GM18507 (cell line): Measurements from ENCODE around the gene TRIAP1.
"Not testable (repeated sequence)": the region's sequence is repeated elsewhere in the genome, so short reads cannot be mapped to it uniquely, and the experiment has no call there.

Source experiments
- DNase-seq: peaks from one replicate; pipeline ENCODE4 v3.0.0; 2011; ENCODE audit warnings: low read depth; ENCODE audit not compliant: insufficient read length; ENCODE audit errors: extremely low spot score
- FAIRE-seq: peaks from 2 replicates; lab custom pipeline; 2011; peaks lifted over from hg19 to GRCh38; lab: Jason Lieb, UNC

Gene TRIAP1

DNA sequence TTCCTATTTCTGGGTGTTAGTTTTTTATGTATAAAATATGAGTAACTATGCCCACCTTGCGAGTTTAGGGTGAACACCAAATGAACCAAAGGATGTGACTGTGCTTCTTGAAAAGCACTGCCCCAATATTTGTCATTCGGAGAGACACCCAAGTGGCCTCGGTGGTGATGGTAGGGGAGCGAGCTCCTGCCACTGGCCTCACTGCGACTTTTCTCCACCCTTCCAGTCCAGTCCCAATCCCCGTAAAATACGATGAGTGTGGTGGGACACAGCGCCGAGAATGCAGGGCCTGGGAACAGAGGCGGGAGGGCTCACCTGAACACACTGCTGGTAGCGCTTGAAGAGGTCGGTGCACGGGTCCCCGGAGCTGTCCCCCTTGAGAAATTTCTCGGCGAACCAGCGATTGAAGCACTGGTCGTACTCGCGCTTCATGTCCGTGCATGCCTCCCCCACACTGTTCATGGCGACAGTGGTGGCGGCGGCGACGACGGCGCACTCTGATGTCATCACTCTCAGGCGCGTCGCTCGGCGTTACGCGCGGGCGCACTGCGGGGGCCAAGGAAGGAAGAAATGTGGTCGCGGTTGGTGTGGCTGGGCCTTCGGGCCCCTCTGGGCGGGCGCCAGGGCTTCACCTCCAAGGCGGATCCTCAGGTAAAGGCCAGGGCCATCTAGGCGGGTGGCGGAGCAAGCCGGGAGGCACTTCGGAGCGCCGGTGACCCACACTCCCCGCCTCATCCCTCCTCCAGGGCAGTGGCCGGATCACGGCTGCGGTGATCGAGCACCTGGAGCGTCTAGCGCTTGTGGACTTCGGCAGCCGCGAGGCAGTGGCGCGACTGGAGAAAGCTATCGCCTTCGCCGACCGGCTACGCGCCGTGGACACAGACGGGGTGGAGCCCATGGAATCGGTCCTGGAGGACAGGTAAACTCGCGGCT is at the start of gene TRIAP1, which contains the start of gene GATC:
Gene TRIAP1 (minus strand): TSS at position 474 of the 933 bp plus-strand sequence. CDS start 12 bp downstream, at position 462.
Gene GATC (plus strand): TSS at position 534 of the 933 bp plus-strand sequence. CDS start 37 bp downstream, at position 571.
- FAIRE-seq (peak; percentile 87), DNase-seq (peak; percentile 71)

DNA sequence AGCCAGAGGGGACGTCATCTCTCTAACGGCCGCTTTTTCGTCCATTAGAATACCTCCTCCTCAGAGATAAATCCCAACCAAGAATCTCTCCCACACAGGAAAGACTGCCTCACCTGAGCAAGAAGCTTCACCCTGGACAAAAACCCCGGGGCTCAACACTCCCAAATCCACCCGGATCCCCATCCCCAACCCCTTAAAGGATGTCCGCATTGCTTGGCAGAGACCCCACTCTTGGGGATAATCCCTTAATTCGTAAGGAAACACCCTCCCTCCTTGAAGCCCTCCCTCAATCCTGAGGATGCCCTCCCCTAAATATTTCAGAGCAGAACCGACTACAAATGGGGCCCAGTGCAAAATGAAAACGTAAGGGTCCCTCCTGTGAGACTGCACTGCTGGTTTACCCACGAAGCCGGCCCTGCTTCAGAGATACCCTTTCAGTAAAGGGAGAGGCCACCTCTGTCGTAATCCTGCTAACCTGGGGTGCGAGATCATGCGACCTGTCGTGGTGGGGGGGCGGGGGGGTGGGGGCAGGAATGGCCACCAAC is 49.1 kb upstream of the TRIAP1 start:
- DNase-seq: no peak
- FAIRE-seq: no peak

DNA sequence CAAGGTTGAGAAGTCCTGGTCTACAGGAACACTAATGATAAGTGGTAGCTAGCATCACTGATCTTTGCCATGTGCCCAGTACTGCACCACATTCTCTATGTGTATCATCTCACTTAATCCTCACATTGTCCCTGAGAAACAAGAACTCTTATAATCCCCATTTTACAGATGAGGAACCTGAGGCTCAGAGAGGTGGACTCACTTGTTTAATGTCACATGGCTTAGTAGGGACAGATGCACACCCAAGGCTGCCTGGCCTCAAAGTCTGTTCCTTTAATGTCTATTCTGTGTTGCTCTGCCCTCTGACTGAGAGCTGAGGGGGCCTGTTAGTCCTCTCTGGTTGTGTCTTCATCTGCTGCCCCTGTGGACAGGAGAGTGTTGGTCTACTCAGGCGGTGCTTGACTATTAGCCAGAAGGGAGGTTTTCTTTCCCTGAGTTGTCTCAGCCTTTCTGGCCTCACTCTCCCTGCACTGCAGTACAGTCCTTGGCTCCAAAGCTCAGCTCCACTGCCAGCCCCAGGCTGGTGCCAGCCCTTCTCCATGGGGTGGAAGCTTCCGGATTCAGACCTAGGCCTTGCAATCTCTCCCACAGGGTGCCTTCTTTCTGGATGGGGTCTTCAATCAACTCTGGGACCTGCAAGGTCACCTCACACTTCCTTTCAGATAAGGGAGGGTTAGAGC is 44.8 kb upstream of the TRIAP1 start:
- DNase-seq: no peak
- no peak for FAIRE-seq

DNA sequence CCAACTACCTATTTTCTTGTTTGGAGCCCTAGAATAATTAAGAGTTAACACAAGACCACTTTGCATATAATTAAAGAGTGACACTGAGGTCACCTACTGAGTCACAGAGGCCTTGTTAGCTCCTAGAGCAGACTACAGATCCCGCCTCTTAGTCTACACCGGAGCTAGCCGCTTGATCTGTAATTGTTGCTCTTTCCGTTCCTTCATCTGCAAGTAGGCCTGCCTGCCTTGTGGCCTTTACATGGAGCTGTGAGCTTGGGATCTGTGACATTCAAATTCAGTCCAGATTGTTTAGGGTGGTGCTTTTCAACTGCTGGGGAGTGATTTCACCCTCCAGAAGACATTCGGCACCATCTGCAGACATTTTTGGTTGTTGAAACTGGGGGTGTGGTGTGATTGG is 44.1 kb upstream of the TRIAP1 start:
- FAIRE-seq (no peak), DNase-seq (no peak)

DNA sequence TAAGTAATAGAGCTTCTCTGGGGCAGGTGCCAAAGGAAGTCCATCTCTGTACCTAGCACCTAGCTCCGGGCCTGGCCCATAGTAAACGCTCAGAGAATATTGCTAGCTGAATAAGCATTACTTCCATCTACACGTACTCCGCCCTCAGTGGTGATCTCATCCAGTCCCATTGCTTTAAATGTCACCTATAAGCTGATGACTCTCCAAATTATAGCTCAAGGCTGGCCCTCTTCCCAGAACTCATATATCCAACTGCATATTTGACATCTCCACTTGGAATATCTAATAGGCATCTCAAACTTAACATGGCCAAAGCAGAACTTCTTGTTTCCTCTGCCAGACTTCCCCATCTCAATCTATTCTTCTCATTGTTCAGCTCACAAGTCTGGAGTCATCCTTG is 42.8 kb upstream of the TRIAP1 start:
- FAIRE-seq (no peak), DNase-seq (no peak)

DNA sequence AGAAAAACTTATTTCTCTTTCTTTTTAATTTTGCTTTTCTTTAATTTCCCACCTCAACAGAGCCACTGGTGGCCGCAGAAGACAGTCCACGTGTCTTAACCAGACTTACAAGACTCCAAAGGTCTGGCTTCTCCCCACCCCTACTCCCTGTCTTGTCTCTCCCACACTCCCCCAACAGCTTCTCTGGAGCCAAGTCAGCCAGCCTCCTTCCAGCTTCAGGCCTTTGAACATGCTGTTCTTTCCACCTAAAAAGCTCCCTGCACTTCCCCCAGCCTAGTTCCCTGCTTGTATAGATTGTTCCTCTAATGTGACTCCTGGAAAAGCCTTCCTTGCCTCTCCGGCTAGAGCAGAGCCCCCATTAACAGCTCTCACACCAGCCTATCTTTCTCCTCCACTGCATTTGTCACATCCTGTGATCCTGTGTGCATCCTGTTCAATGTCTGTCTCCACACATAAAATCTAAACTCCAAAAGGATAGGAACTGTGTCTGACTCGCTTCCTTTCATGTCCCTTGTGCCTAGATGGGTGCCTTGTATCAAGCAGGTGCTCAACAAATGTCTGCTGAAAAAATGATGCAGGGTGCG is 42.0 kb upstream of the TRIAP1 start:
- DNase-seq: no peak
- FAIRE-seq: no peak

DNA sequence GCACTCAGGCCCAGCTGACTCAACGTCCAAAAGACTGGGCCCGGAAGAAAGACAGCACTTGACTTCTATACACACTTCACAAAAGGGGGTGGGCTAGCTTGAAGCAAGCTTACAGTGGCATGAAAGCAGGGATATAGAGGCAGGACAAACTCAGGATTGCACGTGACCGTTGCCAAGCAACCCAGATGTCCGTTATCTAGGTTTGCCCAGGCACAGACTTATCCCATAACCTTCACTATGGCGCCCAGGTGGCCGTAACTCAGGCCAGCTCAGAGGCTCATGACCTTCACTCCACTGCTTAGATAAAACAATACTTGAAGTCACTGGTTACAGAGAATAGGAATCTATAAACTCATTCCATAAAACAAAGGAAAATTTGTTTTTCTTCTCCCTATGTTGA is 41.4 kb upstream of the TRIAP1 start:
- DNase-seq: not testable (repeated sequence)

DNA sequence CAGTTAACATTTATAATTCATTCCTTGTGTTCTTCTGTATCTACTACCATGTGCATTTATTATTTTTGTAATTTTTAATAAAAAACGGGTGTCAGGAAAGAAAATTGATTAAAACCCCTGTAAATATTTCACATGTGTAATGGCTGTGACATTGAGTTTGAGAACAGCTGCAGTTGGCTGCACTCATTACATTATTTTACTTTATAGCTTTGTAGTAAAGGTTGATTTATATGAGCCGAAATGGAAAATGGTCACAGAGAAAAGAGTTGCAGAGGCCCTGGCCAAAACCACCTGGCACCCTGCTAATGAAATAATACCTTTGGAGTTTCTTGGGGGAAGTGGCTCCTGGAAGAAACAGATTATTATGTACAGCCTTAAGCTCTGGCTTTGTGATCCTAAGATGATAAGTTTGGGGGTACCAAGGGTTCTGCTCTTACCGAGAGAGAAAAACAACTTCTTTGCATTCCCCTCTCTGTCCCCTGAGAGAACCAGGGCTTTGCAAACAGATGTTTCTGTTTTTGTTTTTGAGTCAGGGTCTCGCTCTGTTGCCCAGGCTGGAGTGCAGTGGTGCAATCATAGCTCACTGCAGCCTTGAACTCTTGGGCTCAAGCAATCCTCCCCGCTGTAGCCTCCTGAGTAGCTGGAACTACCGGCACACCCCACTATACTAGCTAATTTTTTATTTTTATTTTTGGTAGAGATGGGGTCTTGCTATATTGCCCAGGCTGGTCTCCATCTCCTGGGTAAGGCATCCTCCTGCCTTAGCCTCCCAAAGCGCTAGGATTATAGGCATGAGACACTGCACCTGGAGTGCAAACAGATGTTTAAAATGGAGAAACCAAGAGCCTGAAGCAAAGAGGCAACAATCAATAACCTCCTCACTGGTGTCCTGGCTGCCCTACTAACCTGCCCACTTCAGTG is 40.0 kb upstream of the TRIAP1 start:
- DNase-seq: no peak
- FAIRE-seq: no peak

More for the DNA sequence above, 41.4 kb upstream of the TRIAP1 start:
- not testable (repeated sequence) for FAIRE-seq

DNA sequence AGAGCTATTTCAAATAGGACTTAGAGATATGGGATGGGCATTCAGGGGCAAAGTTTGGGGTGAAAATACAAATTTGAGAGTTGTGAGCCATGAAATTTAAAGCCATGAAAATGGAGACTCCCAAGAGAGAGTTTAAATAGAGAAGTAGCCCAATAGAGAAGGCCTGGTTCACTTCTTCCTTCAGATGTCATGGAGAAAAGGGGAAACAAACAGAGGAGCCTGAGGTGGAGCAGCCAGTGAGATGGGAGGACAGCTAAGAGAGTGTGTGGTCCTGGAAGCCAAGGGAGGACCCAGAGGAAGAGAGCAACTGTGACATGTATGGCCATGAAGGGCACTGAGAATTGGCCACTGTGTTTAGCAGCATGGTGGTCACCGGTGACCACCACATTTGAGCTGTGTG is 37.4 kb upstream of the TRIAP1 start:
- DNase-seq: no peak
- no peak for FAIRE-seq

DNA sequence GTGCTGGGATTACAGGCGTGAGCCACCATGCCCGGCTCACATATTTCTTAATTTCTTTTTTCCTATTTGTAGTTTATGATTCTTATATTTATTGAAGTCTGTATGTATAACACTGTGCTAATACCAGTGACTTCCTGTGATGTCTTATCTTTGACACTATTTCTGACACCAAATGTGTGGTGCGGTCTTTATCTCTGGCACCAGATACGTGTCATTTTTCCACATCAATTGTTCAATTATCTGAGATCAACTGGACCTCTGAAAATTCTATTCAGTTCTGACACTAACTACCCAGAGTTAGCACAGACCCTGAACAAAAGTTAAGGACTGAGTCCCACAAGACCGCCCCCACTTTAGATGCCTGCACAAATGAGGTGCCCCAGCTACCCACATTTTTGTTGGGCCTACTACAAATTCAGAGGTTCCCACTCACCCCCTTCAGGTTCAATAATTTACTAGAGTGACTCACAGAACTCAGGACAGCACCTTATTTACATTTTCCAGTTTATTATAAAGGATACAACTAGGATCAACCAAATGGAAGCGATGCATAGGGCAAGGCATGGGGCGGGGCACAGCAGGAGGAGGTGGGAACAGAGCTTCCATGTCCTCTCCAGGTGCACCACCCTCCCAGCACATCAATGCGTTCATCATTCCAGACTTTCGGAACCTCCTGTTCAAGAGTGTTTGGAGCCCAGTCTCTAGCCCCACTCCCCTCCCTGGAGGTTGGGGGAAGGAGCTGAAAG is 35.0 kb upstream of the TRIAP1 start:
- no peak for FAIRE-seq
- DNase-seq: no peak

DNA sequence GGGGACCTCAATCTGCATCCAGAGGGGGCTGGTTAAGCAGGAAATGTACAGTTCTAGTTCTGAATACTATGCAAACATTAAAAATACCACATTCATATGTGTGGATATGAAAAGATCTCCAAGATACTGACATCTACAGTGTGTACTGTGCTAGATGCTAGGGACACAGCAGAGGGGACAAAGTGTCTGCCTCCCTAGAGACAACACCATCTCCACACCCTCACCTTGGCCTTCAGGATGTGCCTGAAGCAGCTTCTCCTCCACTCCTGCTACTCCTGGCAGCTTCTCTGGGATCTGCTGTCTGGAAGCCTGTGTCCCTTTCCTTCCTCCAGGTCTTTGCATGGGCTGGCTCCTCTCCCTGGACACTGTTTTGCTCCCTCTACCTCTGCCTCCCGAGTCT is 34.0 kb upstream of the TRIAP1 start:
- DNase-seq (no peak), FAIRE-seq (no peak)

DNA sequence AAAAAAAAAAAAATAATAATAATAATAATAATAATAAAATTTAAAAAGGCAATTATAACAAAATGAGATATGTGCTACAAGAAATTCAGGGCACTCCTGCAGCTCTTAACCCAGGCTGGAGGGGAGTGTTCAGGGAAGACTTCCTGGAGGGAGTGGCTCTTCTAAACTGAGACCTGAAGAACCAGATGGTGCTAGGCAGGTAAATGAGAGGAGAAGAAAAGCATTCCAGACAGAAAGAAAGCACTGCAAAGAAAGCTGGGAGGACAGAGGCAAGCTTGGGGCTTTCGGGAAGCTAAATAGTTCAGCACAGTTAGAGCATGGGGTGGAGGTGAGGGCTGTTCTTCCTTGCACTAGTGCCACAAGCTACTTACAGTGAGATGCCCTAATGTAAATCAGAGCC is 33.3 kb upstream of the TRIAP1 start:
- DNase-seq (no peak), FAIRE-seq (no peak)

DNA sequence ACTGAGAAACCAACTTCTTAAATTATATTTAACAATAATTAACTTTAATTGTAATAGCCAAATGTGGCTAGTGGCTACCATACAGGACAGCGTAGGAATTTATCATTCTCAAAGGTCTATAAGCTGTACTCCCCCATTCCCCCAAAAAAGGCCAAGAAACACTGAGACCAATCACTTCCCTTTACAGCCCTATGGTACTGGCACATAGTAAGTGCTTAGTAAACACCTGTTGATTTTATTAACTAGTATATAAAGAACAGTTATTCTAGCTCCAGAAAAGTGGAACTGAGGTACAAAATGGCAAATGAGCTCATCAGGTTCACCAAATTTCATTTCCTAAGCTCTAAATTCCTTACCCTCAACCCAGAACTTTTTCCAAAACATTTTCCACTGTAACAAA is 29.5 kb upstream of the TRIAP1 start:
- FAIRE-seq: no peak

DNA sequence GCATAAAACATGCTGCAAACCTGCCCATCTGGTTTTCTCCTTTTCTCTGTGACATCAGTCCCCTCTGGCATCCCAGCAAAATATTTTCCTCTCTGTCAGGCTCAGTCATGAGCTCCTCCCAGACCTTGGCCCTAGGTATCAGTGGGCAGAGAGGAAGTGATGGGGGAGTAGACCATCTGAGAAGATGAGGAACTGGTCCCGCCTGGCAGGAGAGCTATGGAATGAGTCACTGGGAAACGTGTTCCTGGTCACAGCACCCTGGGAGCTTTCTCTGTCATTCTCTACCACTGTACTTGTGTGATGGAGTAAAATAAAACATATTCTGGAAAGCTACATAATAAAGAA is 28.4 kb upstream of the TRIAP1 start:
- no peak for FAIRE-seq
- no peak for DNase-seq

More for the DNA sequence above, 29.5 kb upstream of the TRIAP1 start:
- no peak for DNase-seq

DNA sequence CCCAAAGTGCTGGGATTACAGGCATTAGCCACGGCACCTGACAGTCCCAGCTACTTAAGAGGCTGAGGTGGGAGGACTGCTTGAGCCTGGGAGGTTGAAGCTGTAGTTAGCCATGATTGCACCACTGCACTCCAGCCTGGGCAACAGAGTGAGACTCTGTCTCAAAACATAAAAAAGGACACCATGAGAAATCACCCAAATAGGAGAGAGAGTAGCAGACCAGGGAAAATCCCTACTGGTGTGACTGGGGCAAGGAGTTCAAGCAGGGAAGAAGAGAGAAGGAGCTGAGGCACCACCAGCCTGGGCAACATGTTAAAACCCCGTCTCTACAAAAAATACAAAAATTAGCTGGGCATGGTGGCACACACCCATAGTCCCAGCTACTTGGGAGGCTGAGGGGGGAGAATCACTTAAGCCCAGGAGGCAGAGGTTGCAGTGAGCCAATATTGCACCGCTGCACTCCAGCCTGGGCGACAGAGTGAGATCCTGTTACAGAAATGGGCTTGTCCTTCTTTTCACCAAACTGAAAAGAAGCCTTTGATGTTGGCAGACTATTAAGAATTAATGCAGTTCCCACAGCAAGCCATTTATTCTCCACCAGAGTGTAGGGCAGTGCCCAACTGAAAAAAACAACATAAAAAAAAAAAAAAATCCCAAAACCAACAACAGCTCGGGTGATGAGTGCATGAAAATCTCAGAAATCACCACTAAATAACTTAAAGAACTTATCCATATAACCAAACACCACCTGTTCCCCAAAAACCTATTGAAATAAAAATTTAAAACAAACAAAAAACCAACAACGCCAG is 27.8 kb upstream of the TRIAP1 start:
- no peak for DNase-seq
- FAIRE-seq: no peak

DNA sequence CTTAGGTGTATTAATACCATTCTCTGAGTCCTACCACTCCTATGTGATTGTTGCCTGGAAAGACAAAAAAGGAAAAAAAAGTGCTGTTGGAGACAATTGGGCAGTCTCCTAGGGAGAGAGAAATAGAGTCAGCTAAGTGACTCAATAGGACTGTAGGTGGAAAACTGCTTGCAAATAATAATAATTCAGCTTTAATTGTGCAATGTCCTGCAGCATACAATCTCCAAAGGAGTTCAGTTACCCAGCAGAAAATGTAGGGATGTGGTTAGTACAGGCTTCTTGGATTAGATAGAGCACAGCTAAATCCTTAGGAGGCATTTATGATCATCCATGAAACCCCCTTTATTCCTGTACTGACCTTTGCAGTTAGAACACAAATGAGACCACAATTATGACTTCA is 26.3 kb upstream of the TRIAP1 start:
- FAIRE-seq (no peak), DNase-seq (no peak)

DNA sequence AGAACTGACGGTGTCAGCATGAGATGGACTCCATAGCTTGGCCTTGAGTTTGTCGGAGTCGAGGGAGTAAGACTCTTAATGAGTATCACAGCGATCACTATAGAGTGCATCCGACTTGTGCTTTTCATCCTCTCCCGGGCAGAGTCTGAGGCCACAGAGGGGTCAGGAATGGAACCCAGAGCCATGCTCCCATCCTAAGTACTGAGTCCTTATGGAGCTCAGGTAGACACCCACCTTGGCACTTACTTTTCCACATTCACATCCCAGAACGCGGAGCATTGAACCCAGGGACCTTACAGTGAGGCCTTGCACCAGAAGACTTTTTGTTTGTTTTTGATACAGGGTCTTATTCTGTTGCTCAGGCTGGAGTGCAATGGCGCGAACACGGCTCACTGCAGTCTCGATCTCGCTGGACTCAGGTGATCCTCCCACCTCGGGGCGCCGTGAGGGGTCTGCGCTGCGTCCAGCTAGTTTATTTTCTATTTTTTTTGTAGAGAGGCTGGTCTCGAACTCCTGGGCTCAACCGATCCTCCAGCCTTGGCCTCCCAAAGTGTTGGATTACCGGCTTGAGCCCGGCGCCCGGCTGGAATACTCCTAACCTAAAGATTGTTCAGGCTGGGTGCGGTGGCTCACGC is 24.1 kb upstream of the TRIAP1 start:
- DNase-seq (no peak), FAIRE-seq (no peak)
